A549 (cell line): Measurements from ENCODE around the gene KERA. TPM values are rescaled to one million over a fixed set of nuclear protein-coding genes. Genes with fewer than 3 reads are reported as not detected.

ENCODE experiments used
- ATAC-seq, 2 experiments: fragments of 200-7000 bp in 1 of 2; fragments of >200 bp in 1 of 2; cut with Nextera tagmentation in 1 of 2; cut with Tn5 transposase in 1 of 2; 3 replicates each; pipeline versions ENCODE4 v1.8.0 to v1.9.1; 2018 to 2020; ENCODE audit warnings: mild to moderate bottlenecking in 1 of 2, moderate library complexity in 1 of 2
- CTCF ChIA-PET: fragments of 300-600 bp; sonication (Branson Sonifier 250); formaldehyde crosslinking; extraction: SDS; loops from one replicate; lab custom pipeline; 2021; ENCODE audit warnings: antibody characterized with exemption, inconsistent platforms; lab: Yijun Ruan, JAX
- POLR2A ChIA-PET: fragments of 350-600 bp; formaldehyde crosslinking; extraction: SDS; loops from one replicate; lab custom pipeline; 2021; ENCODE audit warnings: antibody characterized with exemption, inconsistent platforms; lab: Yijun Ruan, JAX
- DNase-seq, 2 experiments: peaks; one replicate each; pipeline versions ENCODE4 v3.0.0 to v3.0.0-alpha.2; 2011 to 2016; ENCODE audit warnings: low read depth in 1 of 2, low spot score in 1 of 2
- FAIRE-seq: peaks from 2 replicates; lab custom pipeline; 2011; peaks lifted over from hg19 to GRCh38; lab: Jason Lieb, UNC
- H3K27ac ChIP-seq, 2 experiments: fragments of >200 bp; sonication (Bioruptor Twin); formaldehyde crosslinking; 3 replicates each; pipeline ENCODE4 v1.5.1; 2016 to 2017
- H3K4me1 ChIP-seq: fragments of >200 bp; sonication (Bioruptor Twin); formaldehyde crosslinking; 3 replicates; pipeline ENCODE4 v1.6.1; 2016
- H3K4me2 ChIP-seq: fragments of >200 bp; sonication (Bioruptor Twin); formaldehyde crosslinking; 3 replicates; pipeline ENCODE4 v1.6.1; 2016
- H3K4me3 ChIP-seq: fragments of >200 bp; sonication (Bioruptor Twin); formaldehyde crosslinking; 3 replicates; pipeline ENCODE4 v1.5.1; 2016
- H3K9me3 ChIP-seq: fragments of >200 bp; sonication (Bioruptor Twin); formaldehyde crosslinking; 3 replicates; pipeline ENCODE4 v1.6.1; 2016
- CBX2 ChIP-seq: fragments of 200-600 bp; sonication (generic); IDR thresholded peaks from 2 replicates; pipeline ENCODE4 v1.6.1; 2016; ENCODE audit warnings: low read depth, mild to moderate bottlenecking, borderline replicate concordance
- CBX8 ChIP-seq: fragments of 200-600 bp; sonication (generic); IDR thresholded peaks from 2 replicates; pipeline ENCODE4 v1.6.1; 2016
- CHD2 ChIP-seq: fragments of 150-350 bp; IDR thresholded peaks from 2 replicates; pipeline ENCODE4 v1.6.1; 2014; ENCODE audit warnings: low read length; ENCODE audit not compliant: partially characterized antibody
- EHF ChIP-seq: fragments of 250-450 bp; sonication (Bioruptor Pico); IDR thresholded peaks from 2 replicates; pipeline ENCODE4 v1.5.0; 2020; ENCODE audit warnings: mild to moderate bottlenecking
- EP300 ChIP-seq, 2 experiments: fragments of >200 bp; sonication (Bioruptor Twin); formaldehyde crosslinking; IDR thresholded peaks; 2 replicates in 1 of 2; 3 replicates in 1 of 2; pipeline ENCODE4 v1.6.1; 2016 to 2017
- FOSB ChIP-seq: fragments of 250-450 bp; sonication (Bioruptor Pico); IDR thresholded peaks from 2 replicates; pipeline ENCODE4 v1.5.0; 2020; ENCODE audit warnings: mild to moderate bottlenecking, moderate library complexity
- FOXS1 ChIP-seq: fragments of 250-450 bp; sonication (Bioruptor Pico); IDR thresholded peaks from 2 replicates; pipeline ENCODE4 v1.5.0; 2020; ENCODE audit warnings: mild to moderate bottlenecking, moderate library complexity
- HEYL ChIP-seq: fragments of 250-450 bp; sonication (Bioruptor Pico); IDR thresholded peaks from 2 replicates; pipeline ENCODE4 v1.8.0; 2021; ENCODE audit warnings: mild to moderate bottlenecking, moderate library complexity
- JUN ChIP-seq, 2 experiments: fragments of >200 bp; sonication (Bioruptor Twin); formaldehyde crosslinking; IDR thresholded peaks; 2 replicates in 1 of 2; 3 replicates in 1 of 2; pipeline ENCODE4 v1.6.1; 2016 to 2017
- JUNB ChIP-seq: fragments of >200 bp; sonication (Bioruptor Twin); formaldehyde crosslinking; IDR thresholded peaks from 2 replicates; pipeline ENCODE4 v1.6.1; 2016
- KDM1A ChIP-seq: fragments of 200-600 bp; sonication (generic); IDR thresholded peaks from 2 replicates; pipeline ENCODE4 v1.6.1; 2016; ENCODE audit warnings: low read depth, mild to moderate bottlenecking
- MAZ ChIP-seq: fragments of 150-350 bp; IDR thresholded peaks from 2 replicates; pipeline ENCODE4 v1.6.1; 2014; ENCODE audit warnings: antibody characterized with exemption, low read depth, low read length, borderline replicate concordance
- MYC ChIP-seq: IDR thresholded peaks from 2 replicates; pipeline ENCODE4 v1.6.1; 2012; ENCODE audit warnings: mild to moderate bottlenecking, inconsistent platforms, low read length, improper control_type of control experiment, borderline replicate concordance
- NFE2L2 ChIP-seq: fragments of 150-350 bp; conservative IDR thresholded peaks from 2 replicates; pipeline ENCODE4 v1.6.1; 2014; ENCODE audit warnings: low read length
- POLR2AphosphoS2 ChIP-seq: conservative IDR thresholded peaks from 2 replicates; pipeline ENCODE4 v1.6.1; 2012; ENCODE audit warnings: low read length, improper control_type of control experiment, inconsistent platforms
- RARB ChIP-seq: fragments of 250-450 bp; sonication (Bioruptor Pico); IDR thresholded peaks from 2 replicates; pipeline ENCODE4 v1.8.0; 2021; ENCODE audit warnings: mild to moderate bottlenecking, moderate library complexity
- RCOR1 ChIP-seq: fragments of 150-350 bp; IDR thresholded peaks from 2 replicates; pipeline ENCODE4 v1.6.1; 2014; ENCODE audit warnings: antibody characterized with exemption, low read length, low read depth
- SMC3 ChIP-seq: fragments of >200 bp; sonication (Bioruptor Twin); formaldehyde crosslinking; IDR thresholded peaks from 3 replicates; pipeline ENCODE4 v1.6.1; 2018; ENCODE audit warnings: inconsistent platforms
- TFCP2L1 ChIP-seq: fragments of 250-450 bp; sonication (Bioruptor Pico); IDR thresholded peaks from 2 replicates; pipeline ENCODE4 v1.5.0; 2021; ENCODE audit warnings: mild to moderate bottlenecking
- TP53 ChIP-seq: fragments of 250-450 bp; sonication (Bioruptor Pico); IDR thresholded peaks from 2 replicates; pipeline ENCODE4 v1.5.0; 2021; ENCODE audit warnings: mild to moderate bottlenecking, moderate library complexity
- ZC3H11A ChIP-seq: fragments of 450-650 bp; IDR thresholded peaks from 2 replicates; pipeline ENCODE4 v1.6.1; 2014; ENCODE audit warnings: antibody characterized with exemption, mild to moderate bottlenecking
- ZNF302 ChIP-seq: fragments of 250-450 bp; sonication (Bioruptor Pico); IDR thresholded peaks from 2 replicates; pipeline ENCODE4 v1.9.0; 2021; ENCODE audit warnings: inconsistent platforms, mild to moderate bottlenecking, moderate library complexity
- WGBS: methylation state at CpG from one replicate; pipeline ENCODE4 v1.1.6; 2017; ENCODE audit errors: missing lambda C conversion rate; 5-methylcytosine and 5-hydroxymethylcytosine counted together
- polyA minus RNA-seq: library from RNA; depleted of rRNA, polyadenylated mRNA; stranded (reverse); fragments of >200 nt; gene quantifications from 2 replicates; pipeline ENCODE4 v1.2.3, GENCODE V29; 2011; rRNA and poly(A)+ RNA removed
- polyA plus RNA-seq, 4 experiments: library from polyadenylated mRNA; depleted of rRNA in 3 of 4; stranded (reverse); fragments of >200 nt; fragmentation: RNase III in 1 of 4; extraction: RNeasy Plus Mini Kit Qiagen cat#74134 plus additional on column Dnase treatment in 1 of 4; gene quantifications; 2 replicates in 3 of 4; 3 replicates in 1 of 4; pipeline ENCODE4 v1.2.3, GENCODE V29; 2011 to 2017
- TF ChIP-seq, protein P1 (sequence below): fragments of >200 bp; sonication (Bioruptor Twin); formaldehyde crosslinking; IDR thresholded peaks from 3 replicates; pipeline ENCODE4 v1.5.1; 2016
- TF ChIP-seq, protein P2 (sequence below): fragments of >200 bp; sonication (Bioruptor Twin); formaldehyde crosslinking; IDR thresholded peaks from 2 replicates; pipeline ENCODE4 v1.6.1; 2016

KERA gene, protein sequence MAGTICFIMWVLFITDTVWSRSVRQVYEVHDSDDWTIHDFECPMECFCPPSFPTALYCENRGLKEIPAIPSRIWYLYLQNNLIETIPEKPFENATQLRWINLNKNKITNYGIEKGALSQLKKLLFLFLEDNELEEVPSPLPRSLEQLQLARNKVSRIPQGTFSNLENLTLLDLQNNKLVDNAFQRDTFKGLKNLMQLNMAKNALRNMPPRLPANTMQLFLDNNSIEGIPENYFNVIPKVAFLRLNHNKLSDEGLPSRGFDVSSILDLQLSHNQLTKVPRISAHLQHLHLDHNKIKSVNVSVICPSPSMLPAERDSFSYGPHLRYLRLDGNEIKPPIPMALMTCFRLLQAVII
- polyA plus RNA-seq (2011; rRNA removed) = not detected in 2 replicates
- polyA plus RNA-seq (2012; cell fraction: cytosol; rRNA removed) = not detected in 2 replicates
- polyA plus RNA-seq (2012; cell fraction: nucleus; rRNA removed) = not detected in 2 replicates
- not detected in 3 replicates for polyA plus RNA-seq (2017; fragmentation: RNase III; extraction: RNeasy Plus Mini Kit Qiagen cat#74134 plus additional on column Dnase treatment)
- polyA minus RNA-seq = not detected in 2 replicates

DNA sequence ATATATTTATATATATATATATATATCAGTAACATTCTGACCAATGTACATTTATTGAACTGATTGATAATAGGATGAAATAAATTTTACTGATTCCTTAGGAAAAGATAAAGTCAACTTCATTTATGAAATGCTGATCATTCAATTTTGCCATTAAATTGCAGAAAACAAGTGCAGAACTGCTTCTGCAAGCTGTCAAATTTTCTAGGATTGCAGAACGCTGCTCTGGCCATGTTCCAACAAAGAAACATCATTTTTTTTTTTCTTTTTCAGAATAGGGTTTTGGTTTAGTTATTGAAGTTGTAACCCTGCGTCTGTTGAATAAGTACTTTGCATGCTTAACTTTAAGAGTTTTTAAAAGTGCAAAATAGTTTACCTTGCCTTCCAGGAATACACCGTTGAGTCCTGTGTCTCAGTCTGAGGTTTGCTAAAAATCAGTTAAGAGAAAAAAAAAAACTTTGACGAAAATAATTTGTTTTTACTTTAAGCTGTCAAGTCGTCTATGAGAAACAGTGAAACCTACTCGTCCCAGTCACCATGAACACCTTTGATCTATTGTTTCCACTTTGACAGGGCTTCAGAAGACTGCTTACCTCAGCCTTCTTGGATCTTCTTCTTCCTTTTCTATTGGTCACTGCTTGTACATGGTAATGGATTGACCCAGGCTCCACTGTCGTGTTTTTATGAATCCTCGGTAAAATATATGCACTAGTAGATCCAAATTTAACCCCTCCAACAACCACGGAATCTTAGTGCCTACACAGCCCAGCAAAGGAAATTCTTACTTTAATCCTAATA is at the start of gene KERA:
TSS of gene KERA (minus strand) at position 657 of the 798 bp plus-strand sequence. CDS start 1,743 bp downstream, outside the sequence.
- ATAC-seq = no peak
- 23% methylated on average over 9 of the region's 9 CpGs for WGBS

DNA sequence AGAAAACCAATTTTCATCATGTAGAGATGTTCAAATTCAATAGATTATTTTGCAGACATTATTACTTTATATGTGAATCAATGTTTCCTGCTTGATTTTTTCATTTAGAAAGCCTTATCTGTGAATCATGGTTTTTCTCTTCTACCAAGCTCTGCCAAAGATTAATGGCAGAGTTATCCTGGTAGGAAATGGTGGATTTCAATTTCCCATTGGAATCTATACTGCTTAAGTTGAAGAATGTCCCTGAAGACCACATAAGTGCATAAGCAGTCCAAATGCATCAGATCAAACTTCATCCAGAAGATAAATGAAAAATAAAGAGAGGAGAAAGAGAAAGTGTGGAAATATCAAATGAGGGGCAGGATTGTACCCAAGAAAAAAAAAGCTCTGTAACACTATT is 48.5 kb upstream of the KERA start:
- FAIRE-seq (no peak), ATAC-seq (no peak), DNase-seq (no peak)
- Histone ChIP-seq H3K4me1 (no peaks in the 10 kb centered on the region), H3K4me2 (no peak overlapping the region), H3K4me3 (no peak overlapping the region), H3K9me3 (no peaks in the 10 kb centered on the region), H3K27ac (no peak overlapping the region)
- ChIA-PET POLR2A (no interaction called here), CTCF (no interaction called here)
- TF ChIP-seq FOSB (no peak), POLR2AphosphoS2 (no peak), SMC3 (no peak), JUNB (no peak), HEYL (no peak), TP53 (CRISPR knock-in tag) (no peak), RCOR1 (no peak), MYC (no peak), ZNF302 (CRISPR knock-in tag) (no peak), KDM1A (no peak), RARB (CRISPR knock-in tag) (no peak), EHF (CRISPR knock-in tag) (no peak)
- TF ChIP-seq, protein P1, sequence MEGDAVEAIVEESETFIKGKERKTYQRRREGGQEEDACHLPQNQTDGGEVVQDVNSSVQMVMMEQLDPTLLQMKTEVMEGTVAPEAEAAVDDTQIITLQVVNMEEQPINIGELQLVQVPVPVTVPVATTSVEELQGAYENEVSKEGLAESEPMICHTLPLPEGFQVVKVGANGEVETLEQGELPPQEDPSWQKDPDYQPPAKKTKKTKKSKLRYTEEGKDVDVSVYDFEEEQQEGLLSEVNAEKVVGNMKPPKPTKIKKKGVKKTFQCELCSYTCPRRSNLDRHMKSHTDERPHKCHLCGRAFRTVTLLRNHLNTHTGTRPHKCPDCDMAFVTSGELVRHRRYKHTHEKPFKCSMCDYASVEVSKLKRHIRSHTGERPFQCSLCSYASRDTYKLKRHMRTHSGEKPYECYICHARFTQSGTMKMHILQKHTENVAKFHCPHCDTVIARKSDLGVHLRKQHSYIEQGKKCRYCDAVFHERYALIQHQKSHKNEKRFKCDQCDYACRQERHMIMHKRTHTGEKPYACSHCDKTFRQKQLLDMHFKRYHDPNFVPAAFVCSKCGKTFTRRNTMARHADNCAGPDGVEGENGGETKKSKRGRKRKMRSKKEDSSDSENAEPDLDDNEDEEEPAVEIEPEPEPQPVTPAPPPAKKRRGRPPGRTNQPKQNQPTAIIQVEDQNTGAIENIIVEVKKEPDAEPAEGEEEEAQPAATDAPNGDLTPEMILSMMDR = no peak
- TF ChIP-seq, protein P2, sequence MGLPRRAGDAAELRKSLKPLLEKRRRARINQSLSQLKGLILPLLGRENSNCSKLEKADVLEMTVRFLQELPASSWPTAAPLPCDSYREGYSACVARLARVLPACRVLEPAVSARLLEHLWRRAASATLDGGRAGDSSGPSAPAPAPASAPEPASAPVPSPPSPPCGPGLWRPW = no peak

More for the DNA sequence above, at the start of gene KERA:
- no peak within 1 kb of the TSS for H3K4me2 ChIP-seq
- no peak within 1 kb of the TSS for H3K27ac ChIP-seq
- TF ChIP-seq TP53 (CRISPR knock-in tag) (no peak), TFCP2L1 (CRISPR knock-in tag) (no peak), FOXS1 (no peak), EP300 (IDR thresholded peaks at IDR 0.05) (no peak), JUN (IDR thresholded peaks at IDR 0.05) (no peak), NFE2L2 (no peak), JUNB (no peak), CBX2 (no peak), CHD2 (no peak), FOSB (no peak), ZC3H11A (no peak), HEYL (no peak), MAZ (no peak), CBX8 (no peak)
- TF ChIP-seq, all 56 proteins: peak for 0
- no peaks in the 10 kb centered on the region for H3K4me1 ChIP-seq
- no peak within 1 kb of the TSS for H3K4me3 ChIP-seq
- DNase-seq = no peak
- FAIRE-seq = no peak
- POLR2A ChIA-PET = no interaction called here
- no peaks in the 10 kb centered on the region for H3K9me3 ChIP-seq
- CTCF ChIA-PET = no interaction called here
